NCI-H446 treated with DMSO at 0.1 percent for 48 hours (cell line): Measurements from ENCODE around the gene RIC3.

Source experiments
- DNase-seq: peaks from one replicate; lab custom pipeline; 2025; lab: John Stamatoyannopoulos, UW

Gene RIC3

DNA sequence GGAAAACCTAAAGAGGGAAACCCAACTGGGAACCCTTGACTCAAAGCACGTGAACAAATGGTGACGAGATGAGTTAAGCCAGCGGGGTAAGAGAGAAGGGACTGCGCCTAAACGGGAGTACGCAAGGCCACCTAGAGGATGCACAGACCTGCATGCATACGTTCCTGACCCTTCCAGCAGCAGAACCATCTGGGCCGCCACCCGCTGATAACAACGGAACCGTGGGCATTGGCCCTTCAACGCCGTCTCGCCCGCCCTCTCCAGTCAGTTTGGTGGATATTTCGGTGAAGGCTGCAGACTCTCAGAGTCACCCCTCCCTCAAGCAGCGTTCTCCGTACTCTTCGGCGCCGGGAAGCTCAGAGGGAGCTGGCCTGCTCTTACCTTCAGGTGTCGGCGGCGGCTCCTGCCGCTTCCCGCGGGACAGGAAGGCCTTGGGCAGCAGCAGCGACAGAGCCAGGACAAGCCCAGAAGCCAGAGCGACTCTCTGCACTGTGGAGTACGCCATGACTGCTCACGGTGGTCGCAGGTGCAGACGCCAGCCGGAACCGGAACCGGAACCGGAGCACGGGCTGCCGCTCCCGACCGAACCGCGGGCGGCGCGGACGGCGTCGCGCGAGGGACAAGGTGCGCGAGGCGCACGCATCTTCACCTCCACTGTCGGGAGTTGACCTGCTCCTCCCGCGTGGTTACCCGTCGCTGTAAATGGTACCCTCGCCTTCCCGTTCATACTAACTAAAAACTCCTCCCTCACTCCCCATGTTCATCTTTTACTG lies at the start of gene RIC3:
RIC3 (minus strand) TSS at position 541 of the 773 bp plus-strand sequence; CDS start at position 505, 36 bp downstream.
- peak; percentile 42 for DNase-seq

DNA sequence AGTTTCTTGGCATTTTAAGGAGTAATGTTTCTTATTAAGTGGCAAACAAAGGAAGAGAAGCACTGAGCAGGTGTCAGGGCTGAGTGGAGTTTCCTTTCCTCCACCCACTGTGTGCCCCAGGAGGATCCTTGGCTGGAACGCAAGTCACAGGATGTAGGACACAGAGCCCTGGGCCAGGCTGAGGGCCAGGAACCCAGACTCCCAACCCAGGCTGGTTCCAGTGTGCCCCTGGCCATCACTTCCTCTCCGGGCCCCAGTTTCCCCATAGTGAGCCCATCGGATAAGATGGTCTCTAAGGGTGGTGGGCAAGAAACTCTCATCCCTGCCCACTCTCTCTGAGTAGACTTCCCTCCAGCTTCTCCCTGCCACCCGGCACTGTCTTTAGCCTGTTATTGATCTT lies 49.6 kb upstream of the RIC3 start:
- no peak for DNase-seq

DNA sequence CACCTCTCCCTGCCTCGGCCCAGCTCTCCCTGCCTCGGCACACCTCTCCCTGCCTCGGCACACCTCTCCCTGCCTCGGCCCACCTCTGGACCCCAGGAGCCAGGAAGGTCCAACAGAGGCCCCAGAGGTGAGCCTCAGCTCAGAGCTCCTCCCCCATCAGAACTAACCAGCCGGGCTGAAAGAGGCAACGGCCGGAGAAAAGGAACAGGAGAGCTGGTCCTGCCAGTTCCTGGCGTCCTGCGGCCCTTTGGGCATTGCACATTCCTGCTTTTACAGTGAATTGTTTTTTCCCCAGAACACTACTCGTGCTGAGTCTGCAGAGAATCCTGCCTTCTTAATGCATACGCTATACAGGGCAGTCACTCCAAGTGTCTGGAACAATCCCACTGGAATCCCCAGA lies 49.1 kb upstream of the RIC3 start:
- no peak for DNase-seq

DNA sequence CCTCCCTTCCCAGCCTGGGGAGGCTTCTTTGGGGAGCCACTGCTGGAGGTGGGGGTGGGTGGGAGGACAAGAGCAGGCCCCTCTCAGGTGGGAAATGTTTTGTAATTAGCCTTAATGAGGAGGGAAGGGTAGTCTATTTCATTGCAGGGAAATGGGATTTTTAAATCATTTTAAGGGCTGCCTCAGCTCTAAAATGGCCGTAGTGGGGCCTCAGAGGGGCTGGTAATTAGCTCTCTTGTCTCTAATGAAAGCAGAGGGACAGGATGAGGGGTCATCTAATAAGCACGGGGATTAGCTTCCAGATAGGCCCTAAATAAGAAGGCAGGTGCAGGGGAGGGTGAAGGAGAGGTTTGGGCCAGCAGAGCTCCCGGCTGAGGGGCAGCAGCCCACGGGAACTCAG lies 48.3 kb upstream of the RIC3 start:
- no peak for DNase-seq

DNA sequence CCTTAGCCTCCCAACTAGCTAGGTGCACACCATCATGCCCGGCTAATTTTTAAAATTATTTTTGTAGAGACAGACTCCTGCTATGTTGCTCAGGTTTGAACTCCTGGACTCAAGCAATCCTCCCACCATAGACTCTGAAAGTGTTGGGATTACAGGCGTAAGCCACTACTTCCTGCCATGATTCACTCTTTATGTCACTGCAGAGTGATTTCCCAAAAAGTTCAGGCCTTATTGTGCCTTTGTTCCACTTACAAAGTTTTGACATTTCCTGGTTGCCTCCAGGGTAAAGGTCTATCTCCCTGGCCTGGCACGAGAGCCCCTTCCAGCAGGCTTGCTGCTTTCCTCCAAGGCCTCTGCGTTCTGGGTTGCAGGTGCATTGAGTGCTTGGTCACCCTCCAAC lies 44.6 kb upstream of the RIC3 start:
- no peak for DNase-seq

GRCh38 chr11:8209208-8209807 lies 40.5 kb upstream of the RIC3 start:
- DNase-seq = no peak

- DNase-seq = no peak
Observed at GRCh38 chr11:8207080-8208000, 38.5 kb upstream of the RIC3 start.

DNA sequence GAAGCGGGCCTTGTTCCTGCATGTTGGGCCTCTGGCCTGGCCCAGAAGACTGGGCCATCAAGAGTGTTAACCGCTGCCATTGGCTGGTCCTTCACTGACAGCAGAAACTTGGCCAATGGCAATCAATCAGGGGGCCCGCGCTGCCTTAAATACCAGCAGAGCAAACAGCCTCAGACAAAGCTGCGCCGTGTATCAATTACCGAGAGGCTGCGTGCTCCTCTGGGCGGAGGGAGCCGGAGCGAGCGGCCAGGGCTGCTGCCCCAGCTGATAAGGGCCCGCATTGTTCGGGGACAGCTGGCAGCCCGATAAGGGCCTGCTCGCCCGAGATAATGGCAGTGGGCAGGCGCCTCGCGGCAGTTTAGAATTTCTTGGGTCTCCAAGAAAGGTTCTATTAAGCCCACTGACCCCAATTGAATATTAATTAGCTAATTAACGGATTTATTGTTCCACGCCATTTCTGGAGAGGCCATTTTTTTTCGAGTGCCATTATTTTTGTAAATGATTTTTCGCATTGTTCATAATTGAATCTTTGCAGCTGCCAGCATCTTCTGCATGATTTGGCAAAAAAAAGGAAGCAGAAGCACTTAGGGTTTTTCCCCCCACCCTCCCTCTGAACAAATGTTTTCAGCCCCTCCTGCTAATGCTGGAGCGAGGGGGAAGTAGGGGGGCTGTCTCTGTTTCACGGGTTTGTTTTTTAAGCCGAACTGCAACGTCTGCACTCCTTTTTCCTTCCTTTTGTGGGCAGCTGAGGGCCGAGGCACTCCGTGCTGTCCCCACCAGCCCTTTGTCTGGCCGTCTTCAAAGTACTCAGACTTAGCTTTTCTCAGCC lies 37.6 kb upstream of the RIC3 start:
- no peak for DNase-seq

- no peak for DNase-seq
Observed at GRCh38 chr11:8205566-8205965, 36.7 kb upstream of the RIC3 start.

GRCh38 chr11:8204596-8204995 lies 35.8 kb upstream of the RIC3 start:
- no peak for DNase-seq

GRCh38 chr11:8204025-8204424 lies 35.2 kb upstream of the RIC3 start:
- no peak for DNase-seq

- no peak for DNase-seq
Observed at GRCh38 chr11:8203414-8203715, 34.5 kb upstream of the RIC3 start.

DNA sequence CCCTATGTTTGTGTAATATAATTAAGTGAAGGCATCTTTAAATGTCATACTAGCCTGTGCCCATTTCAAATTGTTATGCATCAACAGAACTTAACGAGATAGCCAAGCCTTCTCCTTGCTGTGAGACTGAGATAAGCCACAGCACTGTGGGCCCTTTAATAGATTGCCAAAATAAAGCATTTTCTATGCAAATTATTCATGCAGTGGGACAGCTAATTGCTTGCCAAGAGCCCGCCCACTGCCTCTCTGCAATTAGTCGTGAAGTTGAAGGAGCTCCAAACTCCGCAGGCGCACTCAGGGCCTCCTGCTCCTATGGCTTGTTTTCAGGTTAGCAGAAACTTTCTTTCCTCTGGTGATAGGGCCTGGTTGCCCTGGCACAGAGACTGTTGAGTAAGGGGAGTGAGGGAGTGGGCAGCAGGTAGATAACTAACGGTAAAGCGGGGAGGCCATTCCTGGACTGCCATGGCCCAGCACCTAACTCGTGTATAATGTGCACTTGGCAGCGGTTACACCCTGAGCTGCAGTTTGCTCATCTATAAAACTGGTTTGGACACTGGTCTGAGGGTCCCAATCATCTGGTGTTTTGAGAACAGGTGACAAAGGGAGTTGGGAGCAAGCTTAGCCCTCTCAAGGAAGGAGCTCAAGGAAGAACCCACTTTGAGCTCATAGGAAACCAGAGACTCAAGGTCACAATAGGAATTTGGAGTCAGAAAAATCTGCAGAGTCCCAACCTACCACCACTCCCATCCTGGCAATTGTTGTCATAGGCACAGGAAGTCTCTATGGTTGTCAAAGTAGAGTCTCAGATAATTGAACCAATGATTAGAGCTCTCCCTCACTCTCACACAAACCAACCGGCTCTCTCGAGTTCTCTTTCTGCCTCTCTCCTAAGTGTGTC lies 33.9 kb upstream of the RIC3 start:
- DNase-seq = no peak

GRCh38 chr11:8201644-8202365 lies 33.0 kb upstream of the RIC3 start:
- no peak for DNase-seq

GRCh38 chr11:8199676-8200075 lies 30.9 kb upstream of the RIC3 start:
- DNase-seq = no peak

- DNase-seq = no peak
Observed at GRCh38 chr11:8196749-8197148, 27.9 kb upstream of the RIC3 start.

DNA sequence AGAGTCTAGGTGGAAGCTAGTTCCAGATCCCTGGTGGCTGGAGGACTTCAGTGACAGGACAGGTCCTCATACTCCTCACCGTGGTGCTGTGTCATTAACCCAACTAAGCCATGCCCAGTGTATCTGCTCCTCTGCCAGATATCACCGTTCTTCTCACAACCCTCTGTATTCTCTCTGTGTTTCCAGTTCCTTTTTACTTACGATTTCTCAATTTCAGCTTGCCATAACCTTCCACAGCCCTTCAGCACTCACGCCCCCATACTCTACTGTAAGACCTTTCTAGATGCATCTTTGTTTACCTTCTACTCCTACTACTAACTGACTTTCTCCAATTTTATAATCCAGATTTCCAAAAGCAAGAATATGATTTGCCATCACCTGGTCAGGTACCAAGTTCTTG lies 26.1 kb upstream of the RIC3 start:
- DNase-seq = no peak

- DNase-seq = no peak
Observed at GRCh38 chr11:8192896-8193209, 24.0 kb upstream of the RIC3 start.

DNA sequence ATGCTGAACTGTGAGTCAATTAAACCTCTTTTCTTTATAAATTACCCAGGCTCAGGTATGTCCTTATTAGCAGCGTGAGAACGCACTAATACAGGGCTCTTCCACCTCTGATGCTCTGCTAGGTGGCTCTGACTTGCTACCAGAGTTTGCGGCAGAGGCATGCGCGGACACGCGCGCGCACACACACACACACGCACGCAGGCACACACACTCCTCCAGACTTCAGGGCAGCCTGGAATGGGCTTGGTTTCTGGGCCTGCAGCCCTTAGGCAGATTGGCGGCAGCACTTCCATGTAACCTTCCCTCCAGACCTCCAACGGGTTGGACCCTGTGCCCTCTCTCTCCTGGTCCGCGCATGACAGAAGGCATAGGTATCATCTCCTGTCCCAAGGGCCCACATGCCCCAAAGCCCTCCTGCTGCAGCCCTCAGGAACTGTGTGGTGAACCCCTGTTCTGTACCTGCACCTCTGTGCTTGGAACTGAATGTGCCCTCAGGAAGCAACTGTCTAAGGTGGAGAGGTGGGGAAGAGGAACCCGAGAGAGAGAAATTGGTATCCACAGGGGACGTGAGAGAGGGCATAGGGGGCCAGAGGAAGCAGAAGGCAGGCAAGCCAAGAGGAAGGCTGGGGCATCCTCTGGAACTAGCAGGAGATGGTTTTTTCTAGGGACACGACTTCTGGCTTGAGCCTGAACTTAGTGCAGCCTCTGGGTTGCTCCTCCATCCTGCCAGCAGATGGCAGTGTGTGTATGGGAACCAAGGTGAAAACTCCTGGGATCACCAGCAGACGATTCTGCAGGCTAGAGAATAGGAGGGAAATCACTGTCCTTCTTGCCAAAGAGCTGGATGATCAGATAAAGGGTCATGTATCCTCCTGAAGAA lies 23.4 kb upstream of the RIC3 start:
- peak; percentile 42 for DNase-seq

GRCh38 chr11:8190431-8190830 lies 21.6 kb upstream of the RIC3 start:
- no peak for DNase-seq
